PC-9 (cell line): ENCODE results near the gene NIPAL3. TPM values are rescaled to one million over a fixed set of nuclear protein-coding genes. Genes with fewer than 3 reads are reported as not detected.

Experiments
- BruUV-seq: library from RNA; stranded (reverse); fragments of 400-500 nt; replicated peaks from 2 replicates; lab custom pipeline; 2021; lab: Mats Ljungman, UMichigan
- CTCF ChIA-PET: fragments of 300-600 bp; sonication (Branson Sonifier 250); formaldehyde crosslinking; loops from one replicate; lab custom pipeline; 2022; ENCODE audit warnings: antibody characterized with exemption; lab: Charles Lee
- POLR2A ChIA-PET: fragments of 300-600 bp; sonication (Branson Sonifier 250); formaldehyde crosslinking; loops from one replicate; lab custom pipeline; 2022; ENCODE audit warnings: antibody characterized with exemption; ENCODE audit not compliant: unreplicated experiment; lab: Charles Lee
- DNase-seq, 2 experiments: peaks; one replicate each; pipeline versions ENCODE4 v3.0.0 to v3.0.0-alpha.2; 2015 to 2022; ENCODE audit warnings: mixed read lengths in 1 of 2
- H2AFZ ChIP-seq: fragments of 200-600 bp; sonication (generic); 2 replicates; pipeline ENCODE4 v1.8.1; 2017; ENCODE audit warnings: antibody characterized with exemption
- H3F3A ChIP-seq: fragments of 200-600 bp; sonication (generic); 2 replicates; pipeline ENCODE4 v1.8.1; 2017; ENCODE audit warnings: antibody characterized with exemption, mild to moderate bottlenecking, low read depth; ENCODE audit not compliant: insufficient read depth
- H3K27ac ChIP-seq: fragments of 200-600 bp; sonication (generic); 2 replicates; pipeline ENCODE4 v1.6.1; 2016; ENCODE audit warnings: mixed run types
- H3K27me3 ChIP-seq: fragments of 200-600 bp; sonication (generic); 2 replicates; pipeline ENCODE4 v1.6.1; 2016; ENCODE audit warnings: low read depth, mixed run types; ENCODE audit not compliant: insufficient read depth
- H3K36me3 ChIP-seq: fragments of 200-600 bp; sonication (generic); 2 replicates; pipeline ENCODE4 v1.6.1; 2016; ENCODE audit warnings: low read depth, mixed run types
- H3K4me1 ChIP-seq: fragments of 200-600 bp; sonication (generic); replicated peaks from 2 replicates; pipeline ENCODE4 v1.6.1; 2016; ENCODE audit warnings: mixed run types; ENCODE audit not compliant: insufficient read depth
- H3K4me2 ChIP-seq: fragments of 200-600 bp; sonication (generic); 2 replicates; pipeline ENCODE4 v1.6.1; 2017; ENCODE audit warnings: mixed run types
- H3K4me3 ChIP-seq: fragments of 200-600 bp; sonication (generic); 2 replicates; pipeline ENCODE4 v1.6.1; 2016; ENCODE audit warnings: mixed run types
- H3K79me2 ChIP-seq: fragments of 200-600 bp; sonication (generic); 2 replicates; pipeline ENCODE4 v1.6.1; 2017; ENCODE audit warnings: low read depth, mixed run types
- H3K9me2 ChIP-seq: fragments of 200-600 bp; sonication (generic); 2 replicates; pipeline ENCODE4 v1.8.1; 2017; ENCODE audit warnings: mild to moderate bottlenecking; ENCODE audit not compliant: insufficient read depth
- H3K9me3 ChIP-seq: fragments of 200-600 bp; sonication (generic); 2 replicates; pipeline ENCODE4 v1.8.1; 2016; ENCODE audit warnings: low read depth; ENCODE audit not compliant: insufficient read depth
- H4K20me1 ChIP-seq: fragments of 200-600 bp; sonication (generic); 2 replicates; pipeline ENCODE4 v1.8.1; 2017; ENCODE audit not compliant: insufficient read depth
- CTCF ChIP-seq: fragments of 200-600 bp; sonication (generic); conservative IDR thresholded peaks from 2 replicates; pipeline ENCODE4 v1.6.1; 2017; ENCODE audit warnings: mixed run types, antibody characterized with exemption, mild to moderate bottlenecking, moderate library complexity
- EZH2 ChIP-seq: fragments of 200-600 bp; sonication (generic); IDR thresholded peaks from 2 replicates; pipeline ENCODE4 v1.8.0; 2017; ENCODE audit warnings: antibody characterized with exemption, low read depth
- intact Hi-C: fragments of 100-400 bp; cut with micrococcal nuclease; formaldehyde crosslinking; loops from one replicate; pipeline ENCODE4 v1.10.0; 2022; ENCODE audit not compliant: unreplicated experiment
- total RNA-seq: library from RNA; stranded (reverse); gene quantifications from 2 replicates; pipeline ENCODE4 v1.2.3, GENCODE V29; 2021

Gene NIPAL3
- total RNA-seq, 1 experiment from 2014 or later = 42.0 TPM

DNA sequence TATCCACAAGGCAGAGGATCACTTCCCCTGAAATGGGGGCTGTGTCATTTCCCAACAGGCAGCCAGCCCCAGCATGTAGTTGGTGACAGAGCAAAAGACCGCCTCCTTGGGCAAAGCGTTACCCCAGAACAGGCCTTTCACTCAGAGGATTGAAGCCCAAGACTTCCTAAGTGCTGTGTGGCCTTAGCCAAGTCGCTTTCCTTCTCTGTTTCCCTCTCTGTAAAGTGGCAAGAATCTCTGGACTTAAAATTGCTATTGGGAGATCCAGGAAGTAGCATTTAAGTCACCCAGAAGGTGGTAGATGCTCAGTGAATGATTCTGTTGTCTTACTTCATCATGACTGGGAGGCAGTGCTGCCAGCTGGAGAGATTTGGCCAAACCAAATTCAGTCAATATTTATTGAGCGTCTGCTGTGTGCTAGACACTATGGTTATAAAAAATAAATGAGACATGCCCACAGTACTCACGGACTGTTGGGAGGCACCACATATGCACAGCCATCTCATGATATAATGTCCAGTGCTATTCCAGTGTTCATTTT, 35.3 kb downstream of the NIPAL3 start:
- CTCF ChIA-PET = no interaction called here
- no peaks in the 10 kb centered on the region for H3K27me3 ChIP-seq
- H3K4me3 ChIP-seq = no peak overlapping the region
- H3K9me3 ChIP-seq = no peaks in the 10 kb centered on the region
- TF ChIP-seq EZH2 (no peak), CTCF (no peak)
- H3K79me2 ChIP-seq = no peaks in the 10 kb centered on the region
- H3K4me2 ChIP-seq = no peak overlapping the region
- H3K9me2 ChIP-seq = no peaks in the 10 kb centered on the region
- intact Hi-C loops = no loop called here
- H3K36me3 ChIP-seq = no peaks in the 10 kb centered on the region
- H3F3A ChIP-seq = no peaks in the 10 kb centered on the region
- H2AFZ ChIP-seq = no peak overlapping the region
- DNase-seq = no peak
- no peaks in the 10 kb centered on the region; the same call in 1 of the 2 replicates for H4K20me1 ChIP-seq
- no peaks in the 10 kb centered on the region for H3K4me1 ChIP-seq
- H3K27ac ChIP-seq = no peak overlapping the region
- no TSS peak for BruUV-seq
- POLR2A ChIA-PET = no interaction called here

DNA sequence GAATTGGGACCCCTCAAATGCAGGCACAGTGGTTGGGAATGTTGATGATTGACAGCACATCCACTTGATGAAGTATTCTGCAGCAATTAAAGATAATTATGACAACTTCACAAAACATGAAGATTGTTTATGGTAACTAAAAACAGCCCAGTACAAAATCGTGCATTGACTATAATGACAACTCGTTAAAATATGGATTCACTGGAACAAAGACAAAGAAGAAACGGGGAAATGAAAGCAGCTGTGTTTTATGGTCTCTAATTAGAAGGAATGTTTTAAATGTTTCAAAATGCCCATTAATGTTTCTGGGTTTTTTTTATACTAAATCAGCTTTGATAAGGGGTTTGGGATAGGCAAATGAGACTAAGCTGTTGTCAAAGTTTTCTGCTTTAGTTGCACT, 36.1 kb downstream of the NIPAL3 start:
- no peaks in the 10 kb centered on the region for H3K9me3 ChIP-seq
- H4K20me1 ChIP-seq = no peaks in the 10 kb centered on the region; the same call in 1 of the 2 replicates
- H3K4me1 ChIP-seq = no peaks in the 10 kb centered on the region
- ChIA-PET CTCF (no interaction called here), POLR2A (interaction anchor here (0.5 kb wide), 1 partner anchor 344 kb away, joined by 4 read pairs; no protein-coding TSS in a partner anchor)
- no peak overlapping the region for H2AFZ ChIP-seq
- H3K79me2 ChIP-seq = no peaks in the 10 kb centered on the region
- H3K27ac ChIP-seq = no peak overlapping the region
- no peaks in the 10 kb centered on the region for H3F3A ChIP-seq
- no peaks in the 10 kb centered on the region for H3K9me2 ChIP-seq
- intact Hi-C loops = no loop called here
- no peaks in the 10 kb centered on the region for H3K27me3 ChIP-seq
- no TSS peak for BruUV-seq
- H3K36me3 ChIP-seq = no peaks in the 10 kb centered on the region
- H3K4me2 ChIP-seq = no peak overlapping the region
- no peak for DNase-seq
- no peak for TF ChIP-seq EZH2
- TF ChIP-seq CTCF = no peak
- H3K4me3 ChIP-seq = no peak overlapping the region

DNA sequence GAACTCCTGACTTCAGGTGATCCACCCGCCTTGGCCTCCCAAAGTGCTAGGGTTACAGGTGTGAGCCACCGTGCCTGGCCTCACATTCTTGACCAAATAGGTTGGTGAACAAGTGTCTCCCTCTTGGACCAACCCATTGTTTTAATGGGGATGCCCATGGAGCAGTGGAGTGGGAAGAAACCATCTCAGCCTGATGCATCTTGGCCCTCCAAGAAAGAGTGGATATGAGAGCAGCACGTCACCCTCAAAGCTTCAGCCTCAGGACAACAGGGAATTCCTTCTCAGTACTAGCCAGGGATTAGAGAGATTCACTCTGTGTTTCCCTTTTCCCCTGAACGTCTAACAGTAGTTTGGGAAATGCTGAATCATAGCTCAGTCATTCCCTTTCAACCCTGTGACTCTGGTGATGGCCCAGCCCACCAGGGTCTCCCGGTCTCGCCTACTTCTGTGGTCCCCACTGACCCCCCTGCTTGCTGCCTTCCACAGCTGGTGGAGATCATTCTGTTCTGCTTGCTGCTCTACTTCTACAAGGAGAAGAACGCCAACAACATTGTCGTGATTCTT, 37.4 kb downstream of the NIPAL3 start:
- no peak overlapping the region for H3K4me3 ChIP-seq
- intact Hi-C loops = no loop called here
- no peaks in the 10 kb centered on the region for H3K9me2 ChIP-seq
- H3K9me3 ChIP-seq = no peaks in the 10 kb centered on the region
- TF ChIP-seq EZH2 (no peak), CTCF (no peak)
- ChIA-PET CTCF (no interaction called here), POLR2A (no interaction called here)
- H2AFZ ChIP-seq = no peak overlapping the region
- BruUV-seq = no TSS peak
- no peaks in the 10 kb centered on the region; the same call in 1 of the 2 replicates for H4K20me1 ChIP-seq
- no peaks in the 10 kb centered on the region for H3K27me3 ChIP-seq
- no peaks in the 10 kb centered on the region for H3K4me1 ChIP-seq
- no peak overlapping the region for H3K27ac ChIP-seq
- no peaks in the 10 kb centered on the region for H3K36me3 ChIP-seq
- H3K4me2 ChIP-seq = no peak overlapping the region
- no peaks in the 10 kb centered on the region for H3K79me2 ChIP-seq
- no peaks in the 10 kb centered on the region for H3F3A ChIP-seq
- no peak for DNase-seq
